ENCODE results near the gene TMBIM6. TPM values are rescaled to one million over a fixed set of nuclear protein-coding genes. Genes with fewer than 3 reads are reported as not detected.

TMBIM6 gene
- polyA plus RNA-seq, 3 donors: 315 to 1,453 (median 1,396) TPM

GRCh38 chr12:49792181-49792970 is 51.0 kb downstream of the TMBIM6 start:
- no peaks in the 10 kb centered on the region for H3K27me3 ChIP-seq (ENCODE audit: control insufficient read depth in 2 of 2, insufficient read depth in 2 of 2, low read length in 2 of 2)
- peaks cover 0 to 2% (median 2%) of the 10 kb centered on the region in 3 donors for H3K27me3 Mint-ChIP-seq (ENCODE audit: low read depth in 3 of 3)
- H3K36me3 ChIP-seq (replicated peaks in 1 of 2; ENCODE audit: control insufficient read depth in 1 of 2, insufficient read depth in 2 of 2, low read length in 2 of 2): peaks cover 62 to 77% of the 10 kb centered on the region in 2 donors
- H3K27ac ChIP-seq (ENCODE audit: low read depth in 1 of 2, low read length in 2 of 2): no peak overlapping the region
- no peak overlapping the region for H3K9ac ChIP-seq (ENCODE audit: insufficient read depth, low read length, poor library complexity, severe bottlenecking)
- H3K9me3 Mint-ChIP-seq: peaks cover 0 to 3% (median 0%) of the 10 kb centered on the region in 7 donors
- no peak overlapping the region for H3K4me3 Mint-ChIP-seq
- WGBS (ENCODE audit: insufficient coverage): 96% methylated on average over 11 of the region's 20 CpGs
- H3K36me3 Mint-ChIP-seq: peaks cover 49 to 68% of the 10 kb centered on the region in 2 donors
- H3K4me2 ChIP-seq (replicated peaks; ENCODE audit: extremely low read depth, low read length, poor library complexity, severe bottlenecking): no peak overlapping the region
- no peak overlapping the region for H2AFZ ChIP-seq (ENCODE audit: insufficient read depth, low read depth, low read length, poor library complexity, severe bottlenecking)
- H4K20me1 ChIP-seq (ENCODE audit: insufficient read depth, low read length): peaks cover 15% of the 10 kb centered on the region
- H3K27ac Mint-ChIP-seq: no peak overlapping the region
- intact Hi-C loops (cut with micrococcal nuclease): no loop called here
- no peak for DNase-seq
- H3K79me2 ChIP-seq (ENCODE audit: insufficient read depth, low read length): no peaks in the 10 kb centered on the region
- no peak for TF ChIP-seq CTCF (IDR thresholded peaks at IDR 0.05)
- H3K4me1 ChIP-seq (ENCODE audit: control insufficient read depth in 1 of 2, insufficient read depth in 2 of 2, low read length in 2 of 2): peaks cover 8 to 10% of the 10 kb centered on the region in 2 donors
- peaks cover 4% of the 10 kb centered on the region for H3K4me1 Mint-ChIP-seq
- H3K9me3 ChIP-seq (replicated peaks in 1 of 2; ENCODE audit: control insufficient read depth in 1 of 2, insufficient read depth in 1 of 2, low read length in 2 of 2): no peaks in the 10 kb centered on the region
- no peak overlapping the region for H3K4me3 ChIP-seq (replicated peaks in 1 of 3; ENCODE audit: low read depth in 2 of 3, low read length in 3 of 3)

- H2AFZ ChIP-seq (ENCODE audit: insufficient read depth, low read depth, low read length, poor library complexity, severe bottlenecking): no peak overlapping the region
- H3K27ac ChIP-seq (ENCODE audit: low read depth in 1 of 2, low read length in 2 of 2): no peak overlapping the region
- 100% methylated on average over 2 of the region's 11 CpGs for whole genome bisulfite sequencing (ENCODE audit: insufficient coverage)
- no peak for TF ChIP-seq CTCF (IDR thresholded peaks at IDR 0.05)
- no peak overlapping the region for H3K4me3 ChIP-seq (replicated peaks in 1 of 3; ENCODE audit: low read depth in 2 of 3, low read length in 3 of 3)
- no peaks in the 10 kb centered on the region for H3K9me3 ChIP-seq (replicated peaks in 1 of 2; ENCODE audit: control insufficient read depth in 1 of 2, insufficient read depth in 1 of 2, low read length in 2 of 2)
- peaks cover 0 to 3% (median 0%) of the 10 kb centered on the region in 7 donors for H3K9me3 Mint-ChIP-seq
- DNase-seq: no peak
- H3K4me2 ChIP-seq (replicated peaks; ENCODE audit: extremely low read depth, low read length, poor library complexity, severe bottlenecking): no peak overlapping the region
- H3K9ac ChIP-seq (ENCODE audit: insufficient read depth, low read length, poor library complexity, severe bottlenecking): no peak overlapping the region
- peaks cover 0 to 2% (median 2%) of the 10 kb centered on the region in 3 donors for H3K27me3 Mint-ChIP-seq (ENCODE audit: low read depth in 3 of 3)
- H3K36me3 ChIP-seq (replicated peaks in 1 of 2; ENCODE audit: control insufficient read depth in 1 of 2, insufficient read depth in 2 of 2, low read length in 2 of 2): peaks cover 66 to 83% of the 10 kb centered on the region in 2 donors
- peak overlapping the region in 1 of 7 donors; percentile 63 for H3K27ac Mint-ChIP-seq
- no peak overlapping the region for H3K4me3 Mint-ChIP-seq
- H3K4me1 Mint-ChIP-seq: peaks cover 11% of the 10 kb centered on the region
- H3K27me3 ChIP-seq (ENCODE audit: control insufficient read depth in 2 of 2, insufficient read depth in 2 of 2, low read length in 2 of 2): no peaks in the 10 kb centered on the region
- peaks cover 15% of the 10 kb centered on the region for H4K20me1 ChIP-seq (ENCODE audit: insufficient read depth, low read length)
- H3K36me3 Mint-ChIP-seq: peaks cover 49 to 73% of the 10 kb centered on the region in 2 donors
- intact Hi-C loops (cut with micrococcal nuclease): no loop called here
- no peaks in the 10 kb centered on the region for H3K79me2 ChIP-seq (ENCODE audit: insufficient read depth, low read length)
- peaks cover 15 to 17% of the 10 kb centered on the region in 2 donors for H3K4me1 ChIP-seq (ENCODE audit: control insufficient read depth in 1 of 2, insufficient read depth in 2 of 2, low read length in 2 of 2)
These were observed 51.7 kb downstream of the TMBIM6 start for GRCh38 chr12:49792976-49793580.

Measured in CD14-positive monocyte (primary cell).